HG03095 (cell line): Measurements from ENCODE around the gene PRKCB.
"Not testable (repeated sequence)": the region's sequence is repeated elsewhere in the genome, so short reads cannot be mapped to it uniquely, and the experiment has no call there.

ENCODE experiments used
- ATAC-seq: cut with Tn5 transposase; IDR thresholded peaks from one replicate; pipeline ENCODE4 v1.9.1; 2021; ENCODE audit warnings: moderate library complexity; ENCODE audit not compliant: unreplicated experiment

Gene PRKCB

DNA sequence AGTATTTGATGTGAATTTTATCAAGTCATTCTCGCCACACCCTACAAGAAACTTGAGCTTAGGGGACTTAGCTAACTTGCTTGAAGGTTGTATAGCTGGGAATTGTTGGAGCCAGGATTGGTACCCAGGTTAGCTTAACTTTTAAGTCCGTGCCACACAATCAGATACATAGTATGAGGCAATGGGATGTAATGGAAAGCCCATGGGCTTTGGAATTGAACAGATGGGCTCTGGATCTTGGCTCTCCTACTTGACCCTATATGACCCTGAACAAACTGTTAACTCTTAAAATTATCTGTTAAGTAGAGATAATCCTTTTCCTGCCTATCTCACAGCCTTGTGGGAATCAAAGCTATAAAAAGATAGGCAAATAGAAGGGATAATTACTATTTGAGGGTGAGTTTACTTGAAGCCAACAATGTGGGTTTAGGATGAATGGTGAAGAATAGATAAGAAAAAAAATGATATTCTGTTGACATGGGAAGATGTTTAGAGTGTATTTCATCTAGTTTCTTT is 368.4 kb downstream of the PRKCB start:
- ATAC-seq, result no peak

DNA sequence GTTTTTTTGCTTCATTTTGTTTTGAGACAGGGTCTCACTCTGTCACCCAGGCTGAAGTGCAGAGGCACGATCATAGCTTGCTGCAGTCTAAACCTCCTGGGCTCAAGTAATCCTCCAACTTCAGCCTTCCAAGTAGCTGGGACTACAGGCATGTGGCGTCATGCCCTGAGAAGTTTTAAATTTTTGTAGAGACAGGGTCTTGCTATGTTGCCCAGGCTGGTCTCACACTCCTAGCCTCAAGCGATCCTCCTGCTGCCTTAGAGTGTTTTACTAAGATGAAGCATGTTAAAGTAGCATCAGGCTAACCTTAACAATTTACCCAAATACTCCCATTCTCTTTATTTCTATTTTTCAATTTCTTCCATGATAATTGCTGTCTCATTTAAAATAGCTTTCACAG is 371.1 kb downstream of the PRKCB start:
- ATAC-seq, result no peak

DNA sequence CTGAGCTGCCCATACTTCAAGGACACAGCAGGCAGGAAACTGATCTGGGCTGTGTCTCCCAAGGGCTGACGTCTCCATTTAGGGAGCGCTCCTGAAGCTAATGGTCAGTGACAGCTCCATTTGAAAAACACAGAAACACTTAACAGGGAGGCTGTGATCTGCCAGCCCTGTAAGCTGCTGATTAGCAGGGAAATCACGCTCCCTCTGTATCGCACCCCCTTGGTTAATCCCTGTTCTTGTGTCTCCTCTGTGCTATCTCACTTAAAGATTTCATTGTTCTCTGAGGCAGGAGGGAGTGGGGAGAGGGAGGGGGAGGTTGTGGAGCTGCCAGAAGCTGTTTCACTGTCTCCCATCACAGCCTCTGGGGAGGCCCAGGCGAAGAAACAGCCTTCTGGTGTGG is 372.9 kb downstream of the PRKCB start:
- ATAC-seq, result no peak

DNA sequence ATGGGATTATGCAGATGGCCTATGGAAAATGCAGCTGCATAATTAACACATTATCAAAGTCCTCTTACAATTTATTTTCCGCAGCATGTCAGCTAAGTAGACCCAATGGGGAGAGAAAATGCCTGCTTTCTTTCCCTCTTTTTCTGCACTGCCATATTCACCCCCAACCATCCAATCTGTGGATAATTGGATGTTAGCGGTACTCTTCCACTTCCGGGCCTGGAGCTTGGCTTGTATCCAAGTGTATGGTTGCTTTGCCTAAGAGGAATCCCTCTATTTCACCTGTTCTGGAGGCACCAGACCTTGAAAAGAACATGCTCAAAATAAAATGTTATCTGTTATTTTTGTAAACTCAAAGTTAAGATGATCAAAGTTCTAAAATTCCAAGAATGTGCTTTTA is 379.2 kb downstream of the PRKCB start:
- no peak for ATAC-seq

DNA sequence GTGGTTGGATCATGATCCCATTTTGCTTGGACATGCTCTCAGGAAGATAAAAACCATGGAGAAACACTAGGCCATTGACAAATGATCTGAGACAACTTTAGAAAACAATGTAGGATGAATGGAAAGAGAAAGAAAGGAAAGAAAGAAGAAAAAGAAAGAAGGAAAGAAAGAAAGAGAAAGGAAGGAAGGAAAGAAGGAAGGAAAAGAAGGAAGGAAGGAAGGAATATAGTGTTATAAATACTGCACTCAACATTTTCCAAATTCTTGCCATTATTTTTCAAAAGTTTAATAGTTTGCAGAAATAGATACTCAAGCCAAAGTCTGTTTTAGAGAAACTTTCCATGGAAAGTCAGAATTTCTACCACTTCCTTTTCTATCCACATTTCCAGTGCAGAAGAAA is 381.2 kb downstream of the PRKCB start:
- no peak for ATAC-seq

DNA sequence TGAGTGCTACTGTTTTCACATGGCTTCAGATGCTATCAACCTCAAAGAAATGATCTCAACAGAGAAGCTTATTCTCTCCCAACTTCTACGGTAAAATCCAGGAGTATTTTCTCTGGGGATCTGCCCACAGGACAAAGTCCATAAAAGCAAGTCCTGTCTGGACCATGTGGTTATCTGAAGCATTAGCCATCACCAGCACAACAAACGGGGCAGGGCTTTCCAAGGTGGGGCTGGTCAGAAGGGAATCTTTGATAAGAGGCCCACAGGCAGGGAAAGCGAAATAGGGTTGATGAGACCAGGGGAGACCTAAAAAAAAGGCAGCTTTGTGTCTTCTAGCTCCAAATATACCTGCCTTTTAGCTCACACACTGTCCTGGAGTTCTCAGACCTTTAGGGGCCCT is 381.7 kb downstream of the PRKCB start:
- ATAC-seq, result no peak

DNA sequence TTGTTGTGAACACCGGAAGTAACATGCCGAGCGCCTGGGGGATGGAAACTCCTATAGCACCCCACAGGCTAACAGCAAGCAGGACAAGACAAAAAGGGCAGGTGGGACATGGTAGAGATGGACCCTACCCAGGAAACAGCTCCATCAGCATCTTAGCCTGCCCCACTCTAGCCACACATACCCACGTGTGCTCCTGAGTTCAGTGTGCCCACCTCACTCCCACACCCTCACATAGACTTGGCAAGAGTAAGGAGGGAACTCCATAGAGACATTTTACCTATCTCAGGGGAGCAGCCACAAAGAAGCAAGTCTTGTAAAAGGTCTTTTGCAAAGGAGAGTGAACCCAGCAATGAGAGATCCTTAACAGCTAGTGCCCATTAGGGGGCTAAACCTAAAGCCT is 382.5 kb downstream of the PRKCB start:
- ATAC-seq, result no peak

DNA sequence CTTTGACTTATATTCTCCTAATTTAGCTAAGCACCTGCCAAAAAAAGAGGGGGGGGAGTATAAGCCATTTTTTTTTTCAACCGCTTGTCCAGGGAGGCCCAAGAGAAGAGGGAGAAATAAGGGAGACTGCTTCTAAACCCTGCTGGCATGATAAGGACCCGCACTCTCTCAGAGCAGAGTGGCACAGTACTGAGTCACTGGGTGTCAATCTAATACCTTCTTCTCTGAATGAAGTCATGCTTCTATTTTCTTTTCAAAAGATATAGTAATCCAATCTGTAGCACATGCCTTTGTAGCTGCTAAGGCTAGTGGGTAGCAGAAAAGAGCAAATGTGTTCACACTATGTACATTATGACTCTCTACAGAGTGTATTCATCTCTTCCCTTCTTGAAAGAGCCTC is 385.4 kb downstream of the PRKCB start:
- ATAC-seq, result no peak

DNA sequence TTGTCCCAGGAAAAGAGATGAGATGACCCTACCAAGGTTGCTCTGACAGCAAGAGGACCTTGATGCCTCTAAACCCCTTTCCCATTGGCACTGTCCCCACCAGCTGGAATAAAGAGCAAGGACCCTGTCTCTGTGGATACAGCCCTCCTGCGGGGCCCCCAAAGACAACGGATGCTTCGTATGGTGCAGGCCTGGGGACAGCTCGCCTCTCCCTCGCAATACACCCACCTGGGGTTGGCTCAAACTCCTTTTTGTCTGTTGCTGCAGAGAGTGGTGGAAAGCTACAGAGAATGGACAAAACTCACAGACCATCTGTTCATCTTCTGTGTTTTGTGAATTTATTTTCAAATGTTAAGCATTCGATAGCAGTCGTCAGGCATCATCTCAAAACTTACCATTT is 392.7 kb downstream of the PRKCB start:
- ATAC-seq, result no peak

DNA sequence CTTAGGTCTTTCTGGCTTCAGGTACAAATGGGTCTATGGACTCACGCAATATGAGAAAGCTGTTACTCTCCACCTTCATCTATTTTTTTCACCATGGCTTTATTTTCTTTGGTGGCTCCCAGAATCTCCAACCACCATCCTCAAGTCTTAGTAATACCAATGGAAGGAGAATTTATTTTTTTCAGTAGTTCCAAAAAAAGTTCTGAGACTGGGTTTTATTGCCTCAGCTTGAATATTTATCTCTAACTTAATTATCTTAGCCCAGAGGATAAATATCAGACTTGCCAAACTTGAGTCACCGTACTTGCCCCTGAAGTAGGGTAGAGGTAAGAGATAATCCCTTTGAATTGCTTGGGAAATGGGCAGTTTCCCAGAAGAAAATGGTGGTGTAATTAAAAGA is 397.2 kb downstream of the PRKCB start:
- ATAC-seq, result no peak

DNA sequence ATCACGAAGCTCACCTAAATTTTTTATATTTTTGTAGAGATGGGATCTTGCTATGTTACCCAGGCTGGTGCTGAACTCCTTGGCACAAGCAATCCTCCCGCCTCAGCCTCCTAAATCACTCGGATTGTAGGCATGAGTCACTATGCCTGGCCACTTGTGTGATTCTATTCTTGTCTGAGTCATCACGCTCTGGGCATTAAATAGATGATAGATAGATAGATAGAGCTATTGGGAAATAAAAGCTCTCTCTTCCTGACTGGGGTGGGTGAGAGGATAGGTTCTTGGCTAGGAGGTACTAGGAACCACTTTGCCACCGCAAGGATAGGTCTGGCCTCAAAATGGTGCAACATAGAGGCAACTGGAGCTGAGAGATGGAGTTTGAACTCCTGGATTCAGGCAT is 399.0 kb downstream of the PRKCB start:
- no peak for ATAC-seq

DNA sequence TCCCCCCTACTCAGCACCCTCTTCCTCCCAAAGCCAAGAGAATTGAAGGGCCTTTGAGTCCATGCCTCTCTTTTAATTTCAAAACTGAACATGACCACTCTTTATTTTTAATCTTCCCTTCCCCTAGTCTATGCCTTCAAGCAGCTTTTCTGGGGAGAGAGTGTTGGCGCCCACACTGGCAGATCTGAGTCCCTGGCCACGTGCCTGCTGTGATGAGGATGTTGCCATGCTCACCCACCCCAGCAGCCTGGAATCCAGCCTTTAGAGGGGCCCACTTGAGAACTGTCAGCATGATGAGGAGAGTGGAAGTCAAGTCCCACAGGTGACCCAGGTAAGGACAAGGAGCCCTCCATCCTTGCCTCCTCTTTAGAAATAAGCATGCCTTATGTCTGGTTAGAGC is 400.0 kb downstream of the PRKCB start:
- no peak for ATAC-seq

DNA sequence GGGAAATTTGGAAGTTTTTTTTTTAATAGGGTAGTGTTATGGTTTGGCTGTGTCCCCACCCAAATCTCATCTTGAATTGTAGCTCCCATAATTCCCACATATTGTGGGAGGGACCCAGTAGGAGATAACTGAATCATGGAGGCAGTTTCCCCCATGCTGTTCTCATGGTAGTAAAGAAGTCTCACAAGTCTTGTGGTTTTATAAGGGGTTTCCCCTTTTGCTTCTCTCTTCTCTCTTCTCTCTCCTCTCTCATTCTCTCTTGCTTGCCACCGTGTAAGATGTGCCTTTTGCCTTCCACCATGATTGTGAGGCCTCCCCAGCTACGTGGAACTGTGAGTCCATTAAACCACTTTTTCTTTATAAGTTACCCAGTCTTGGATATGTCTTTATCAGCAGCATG is 403.1 kb downstream of the PRKCB start:
- ATAC-seq, result not testable (repeated sequence)

DNA sequence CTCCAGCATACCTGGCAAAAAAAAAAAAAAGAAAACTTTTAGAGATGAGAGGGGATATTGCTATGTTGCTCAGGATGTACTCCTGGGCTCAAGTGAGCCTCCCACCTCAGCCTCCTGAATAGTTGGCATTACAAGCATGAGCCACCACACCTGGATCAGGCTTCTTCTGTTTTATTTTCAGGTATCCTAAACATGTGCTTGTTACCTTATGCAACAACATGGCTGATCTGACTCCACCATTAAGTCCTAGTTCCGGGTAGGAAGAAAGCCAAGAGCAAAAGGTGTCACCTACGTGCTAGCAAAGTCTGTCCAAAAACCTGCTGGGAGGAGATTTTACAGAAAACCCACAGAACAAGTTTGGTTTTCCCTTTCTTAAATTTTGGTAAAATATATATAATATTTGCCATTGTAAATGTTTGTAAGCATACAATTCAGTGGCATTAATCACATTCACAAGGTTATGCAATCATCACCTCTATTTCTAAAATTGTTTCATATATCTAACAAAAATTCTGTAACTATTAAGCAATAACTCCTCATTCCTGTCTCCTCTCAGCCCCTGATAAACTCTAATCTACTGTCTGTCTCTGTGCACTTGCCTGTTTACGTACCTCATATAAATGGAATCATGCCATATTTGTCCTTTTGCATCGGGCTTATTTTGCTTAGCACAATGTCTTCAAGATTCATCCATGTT is 411.3 kb downstream of the PRKCB start:
- ATAC-seq, result no peak

DNA sequence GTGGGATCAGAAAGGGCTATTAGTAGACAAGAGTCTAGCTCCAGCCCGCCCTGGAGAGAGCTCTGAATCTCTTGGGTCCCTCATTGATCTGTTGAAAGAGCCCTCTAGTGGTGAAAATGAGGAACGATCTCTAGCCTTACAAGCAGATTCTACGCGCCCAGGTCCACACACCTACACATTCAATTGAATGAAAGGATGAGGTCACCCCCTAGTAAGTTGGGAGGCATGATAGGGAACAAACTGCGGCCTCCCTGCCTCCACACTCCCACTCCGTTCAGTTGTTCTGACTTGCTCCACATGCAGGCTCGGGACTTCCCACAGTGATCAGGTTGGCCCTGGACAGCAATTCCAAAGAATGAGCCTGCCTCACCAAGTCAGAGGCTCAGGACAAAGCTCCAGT is 417.4 kb downstream of the PRKCB start:
- no peak for ATAC-seq

DNA sequence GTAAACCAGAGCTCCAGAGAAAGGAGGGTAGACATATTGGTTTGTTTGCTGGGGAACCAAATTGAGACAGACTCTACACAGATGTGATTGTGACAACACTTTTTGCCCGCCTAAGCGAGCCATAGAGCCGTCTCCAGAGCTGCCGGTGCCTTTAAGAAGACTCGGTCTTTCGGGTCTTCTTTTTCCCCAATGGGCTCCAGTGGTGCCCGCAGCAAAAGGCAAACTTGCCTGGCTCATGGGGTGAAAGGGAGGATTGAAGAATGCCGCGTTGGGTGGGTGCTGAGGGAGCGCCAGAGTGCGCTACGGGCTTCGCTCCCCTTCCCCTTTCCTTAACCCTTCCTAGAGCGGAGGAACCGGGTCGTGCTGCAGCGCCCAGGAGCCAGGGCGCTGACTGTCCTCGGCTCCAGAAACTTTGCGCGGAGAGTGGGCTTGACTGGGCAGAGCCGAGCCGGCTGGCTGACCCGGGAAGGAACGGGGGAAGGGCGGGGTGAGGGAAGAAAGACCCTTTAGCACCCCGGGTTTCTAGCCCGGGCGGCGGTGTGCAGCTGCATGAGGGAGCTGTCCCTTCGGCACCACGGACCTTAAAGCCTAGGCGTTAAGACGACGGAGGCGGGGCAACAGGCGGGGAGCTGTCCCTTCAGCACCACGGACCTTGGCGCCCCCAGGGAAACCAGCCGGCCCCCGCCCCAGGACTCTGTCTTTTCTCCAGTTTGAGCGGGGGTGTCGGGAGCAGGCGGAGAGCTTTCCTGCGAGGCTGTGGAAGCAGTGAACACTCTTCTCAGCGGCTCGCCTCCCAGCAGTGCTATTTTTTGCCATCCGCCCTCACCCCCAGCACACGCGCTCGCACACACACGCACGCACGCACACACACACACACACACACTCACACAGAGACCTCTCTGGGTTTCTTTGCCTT is 419.9 kb downstream of the PRKCB start, which contains the start of gene CACNG3:
CACNG3 (plus strand) TSS at position 880 of the 916 bp plus-strand sequence. CDS start 420 bp downstream, outside the sequence.
- ATAC-seq, result no peak

DNA sequence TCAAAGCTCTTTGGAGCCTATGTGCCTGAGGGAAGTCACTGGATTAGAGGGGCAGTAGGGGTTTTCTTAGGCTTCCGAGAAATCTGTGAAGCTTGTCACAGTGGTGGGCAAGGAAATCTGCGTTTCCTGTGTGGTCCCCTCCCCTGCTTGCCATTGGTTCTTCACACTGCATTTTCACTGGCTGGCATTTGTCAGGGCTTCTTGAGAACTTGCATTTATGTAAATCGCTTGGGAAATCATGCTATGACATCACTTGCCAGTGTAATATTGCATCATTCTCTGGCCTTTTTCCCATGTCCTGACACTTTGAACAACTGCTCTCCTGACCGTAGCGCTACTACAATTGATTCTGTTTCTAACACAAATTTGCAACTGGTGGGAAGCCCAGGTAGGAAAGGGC is 422.2 kb downstream of the PRKCB start:
- ATAC-seq, result no peak

DNA sequence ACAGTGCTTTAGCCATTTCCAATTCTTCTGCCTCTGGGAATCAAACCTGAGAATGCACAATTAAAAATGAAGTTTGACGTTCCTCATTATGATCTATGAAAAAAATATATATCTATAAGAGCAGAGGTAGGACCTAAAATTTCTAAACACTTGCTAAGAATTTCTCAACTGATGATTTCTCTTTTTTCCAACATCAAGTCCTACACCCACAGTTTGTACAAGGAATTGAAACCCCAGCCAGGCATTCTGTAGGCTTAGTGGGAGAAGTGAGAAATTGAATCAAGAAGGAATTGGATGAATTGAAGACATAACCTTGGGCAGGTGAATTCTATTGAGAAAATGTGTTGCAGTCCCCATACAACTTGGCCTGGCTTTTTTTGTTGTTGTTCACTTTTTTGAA is 423.0 kb downstream of the PRKCB start:
- ATAC-seq, result no peak

DNA sequence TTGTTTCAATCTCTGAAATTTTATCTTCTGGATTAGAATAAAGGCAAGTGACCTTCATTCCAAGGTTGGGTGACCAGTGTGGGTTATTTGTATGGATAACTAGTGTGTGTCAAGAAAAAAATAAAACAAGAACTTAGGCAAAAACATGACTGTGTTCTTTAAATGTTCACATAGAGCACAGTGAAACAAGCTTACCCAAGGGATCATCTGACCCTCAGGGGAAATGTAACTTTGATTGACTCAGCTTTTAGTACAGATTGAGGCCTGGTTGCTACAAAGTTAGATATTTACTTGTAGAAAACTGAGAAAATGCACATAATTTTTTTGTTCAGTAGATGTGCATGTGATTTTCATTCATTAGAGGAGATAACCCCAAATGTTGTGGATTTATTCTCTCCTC is 427.0 kb downstream of the PRKCB start:
- ATAC-seq, result no peak
